ENCODE results near the gene QSER1.

Gene QSER1

DNA sequence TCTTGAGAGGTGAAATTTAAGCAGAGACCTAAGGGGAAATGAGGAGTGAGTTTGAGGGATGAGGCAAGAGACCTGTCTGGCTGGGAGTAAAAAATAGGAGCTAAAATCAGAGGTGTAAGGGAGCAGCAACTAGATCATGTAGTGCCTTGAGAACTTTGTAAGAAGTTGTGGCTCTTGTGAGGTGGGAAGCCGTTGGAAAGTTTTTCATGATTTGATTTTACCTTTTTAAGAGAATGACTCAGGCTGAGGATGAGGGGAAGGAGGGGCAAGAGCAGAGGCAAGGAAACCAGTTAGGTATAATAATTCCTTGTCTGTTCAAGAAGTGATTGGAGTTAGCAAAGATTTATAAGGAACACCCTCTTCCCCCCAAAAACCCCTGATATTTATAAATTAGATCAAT lies 25.8 kb downstream of the QSER1 start:
- ATAC-seq (ENCODE audit: low read depth) (peak; percentile 69; the same call in 2 of the 3 replicates), DNase-seq (ENCODE audit: low spot score) (no peak)
- peak overlapping the region; percentile 7 for H3K27ac ChIP-seq (ENCODE audit: poor library complexity, severe bottlenecking)
- no peaks in the 10 kb centered on the region for H3K27me3 ChIP-seq (ENCODE audit: insufficient read depth, poor library complexity, severe bottlenecking)
- H3K4me3 ChIP-seq (ENCODE audit: severe bottlenecking), result no peak overlapping the region
- peaks cover 17% of the 10 kb centered on the region for H3K4me1 ChIP-seq (ENCODE audit: insufficient read depth, poor library complexity, severe bottlenecking)
- TF ChIP-seq, protein P1, sequence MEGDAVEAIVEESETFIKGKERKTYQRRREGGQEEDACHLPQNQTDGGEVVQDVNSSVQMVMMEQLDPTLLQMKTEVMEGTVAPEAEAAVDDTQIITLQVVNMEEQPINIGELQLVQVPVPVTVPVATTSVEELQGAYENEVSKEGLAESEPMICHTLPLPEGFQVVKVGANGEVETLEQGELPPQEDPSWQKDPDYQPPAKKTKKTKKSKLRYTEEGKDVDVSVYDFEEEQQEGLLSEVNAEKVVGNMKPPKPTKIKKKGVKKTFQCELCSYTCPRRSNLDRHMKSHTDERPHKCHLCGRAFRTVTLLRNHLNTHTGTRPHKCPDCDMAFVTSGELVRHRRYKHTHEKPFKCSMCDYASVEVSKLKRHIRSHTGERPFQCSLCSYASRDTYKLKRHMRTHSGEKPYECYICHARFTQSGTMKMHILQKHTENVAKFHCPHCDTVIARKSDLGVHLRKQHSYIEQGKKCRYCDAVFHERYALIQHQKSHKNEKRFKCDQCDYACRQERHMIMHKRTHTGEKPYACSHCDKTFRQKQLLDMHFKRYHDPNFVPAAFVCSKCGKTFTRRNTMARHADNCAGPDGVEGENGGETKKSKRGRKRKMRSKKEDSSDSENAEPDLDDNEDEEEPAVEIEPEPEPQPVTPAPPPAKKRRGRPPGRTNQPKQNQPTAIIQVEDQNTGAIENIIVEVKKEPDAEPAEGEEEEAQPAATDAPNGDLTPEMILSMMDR (IDR thresholded peaks at IDR 0.05; ENCODE audit: poor library complexity, severe bottlenecking), result no peak
- H3K9me3 ChIP-seq (ENCODE audit: severe bottlenecking), result no peaks in the 10 kb centered on the region
- no peaks in the 10 kb centered on the region for H3K36me3 ChIP-seq (ENCODE audit: low read depth)

DNA sequence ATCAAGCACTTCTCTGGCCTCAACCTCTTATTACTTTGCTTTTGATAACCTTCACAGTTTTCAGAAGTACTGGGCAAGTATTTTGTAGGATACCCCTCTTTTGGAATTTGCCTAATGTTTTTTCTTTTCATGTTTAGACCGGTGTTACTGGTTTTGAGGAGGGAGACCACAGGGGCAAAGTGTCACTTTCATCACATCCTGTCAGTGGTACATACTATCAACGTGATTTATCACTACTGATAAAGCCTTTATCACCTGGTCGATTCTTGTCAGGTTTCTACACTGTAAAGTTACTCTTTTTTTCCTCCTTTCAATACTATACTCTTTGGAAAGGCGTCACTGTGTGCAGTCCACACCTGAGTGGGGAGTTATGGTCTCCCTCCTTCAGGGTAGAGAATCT lies 26.7 kb downstream of the QSER1 start:
- Histone ChIP-seq H3K9me3 (ENCODE audit: severe bottlenecking) (no peaks in the 10 kb centered on the region), H3K27me3 (ENCODE audit: insufficient read depth, poor library complexity, severe bottlenecking) (no peaks in the 10 kb centered on the region), H3K27ac (ENCODE audit: poor library complexity, severe bottlenecking) (no peak overlapping the region), H3K4me3 (ENCODE audit: severe bottlenecking) (no peak overlapping the region), H3K36me3 (ENCODE audit: low read depth) (no peaks in the 10 kb centered on the region), H3K4me1 (ENCODE audit: insufficient read depth, poor library complexity, severe bottlenecking) (peaks cover 15% of the 10 kb centered on the region)
- ATAC-seq (ENCODE audit: low read depth) (no peak), DNase-seq (ENCODE audit: low spot score) (no peak)
- TF ChIP-seq, protein P1 (IDR thresholded peaks at IDR 0.05; ENCODE audit: poor library complexity, severe bottlenecking), result no peak

DNA sequence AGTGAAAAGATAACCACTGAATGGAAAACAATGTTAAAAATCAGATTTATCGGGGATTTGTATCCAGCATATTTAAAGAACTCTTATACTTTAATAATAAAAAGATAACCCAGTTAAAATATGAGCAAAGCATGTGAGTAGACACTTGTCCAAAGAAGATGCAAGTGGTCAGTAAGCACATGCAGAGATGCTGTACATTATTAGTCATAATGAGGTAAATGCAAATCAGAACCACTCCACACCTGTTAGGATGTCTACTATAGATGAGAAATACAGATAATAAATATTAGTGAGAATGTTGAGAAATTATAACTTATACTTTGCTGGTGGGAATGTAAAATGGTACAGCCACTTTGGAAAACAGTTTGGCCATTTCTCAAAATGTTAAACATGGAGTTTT lies 28.0 kb downstream of the QSER1 start:
- TF ChIP-seq, protein P1 (IDR thresholded peaks at IDR 0.05; ENCODE audit: poor library complexity, severe bottlenecking), result no peak
- ATAC-seq (ENCODE audit: low read depth) (no peak), DNase-seq (ENCODE audit: low spot score) (no peak)
- H3K27ac ChIP-seq (ENCODE audit: poor library complexity, severe bottlenecking), result no peak overlapping the region
- no peaks in the 10 kb centered on the region for H3K36me3 ChIP-seq (ENCODE audit: low read depth)
- no peaks in the 10 kb centered on the region for H3K27me3 ChIP-seq (ENCODE audit: insufficient read depth, poor library complexity, severe bottlenecking)
- no peaks in the 10 kb centered on the region for H3K9me3 ChIP-seq (ENCODE audit: severe bottlenecking)
- H3K4me3 ChIP-seq (ENCODE audit: severe bottlenecking), result no peak overlapping the region
- H3K4me1 ChIP-seq (ENCODE audit: insufficient read depth, poor library complexity, severe bottlenecking), result peaks cover 13% of the 10 kb centered on the region

DNA sequence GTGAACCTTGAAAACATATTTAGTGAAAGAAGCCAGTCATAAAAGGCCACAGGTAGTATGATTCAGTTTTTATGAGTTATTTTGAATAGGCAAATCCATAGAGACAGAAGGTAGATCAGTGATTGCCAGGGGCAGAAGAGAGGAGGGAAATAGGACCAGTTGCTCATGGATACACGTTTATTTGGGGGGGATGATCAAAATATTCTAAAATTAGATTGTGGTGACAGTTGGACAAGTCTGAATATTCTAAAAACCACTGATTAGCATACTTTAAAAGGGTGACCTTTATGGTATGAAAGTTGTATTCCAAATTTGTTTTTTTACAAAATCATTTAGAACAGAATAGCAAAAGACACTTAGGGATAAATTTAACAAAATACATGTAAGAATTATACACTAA lies 28.6 kb downstream of the QSER1 start:
- DNase-seq (ENCODE audit: low spot score) (no peak), ATAC-seq (ENCODE audit: low read depth) (no peak)
- H3K27ac ChIP-seq (ENCODE audit: poor library complexity, severe bottlenecking), result no peak overlapping the region
- H3K9me3 ChIP-seq (ENCODE audit: severe bottlenecking), result no peaks in the 10 kb centered on the region
- TF ChIP-seq, protein P1 (IDR thresholded peaks at IDR 0.05; ENCODE audit: poor library complexity, severe bottlenecking), result no peak
- no peaks in the 10 kb centered on the region for H3K36me3 ChIP-seq (ENCODE audit: low read depth)
- H3K4me3 ChIP-seq (ENCODE audit: severe bottlenecking), result no peak overlapping the region
- H3K27me3 ChIP-seq (ENCODE audit: insufficient read depth, poor library complexity, severe bottlenecking), result no peaks in the 10 kb centered on the region
- peaks cover 13% of the 10 kb centered on the region for H3K4me1 ChIP-seq (ENCODE audit: insufficient read depth, poor library complexity, severe bottlenecking)

- Histone ChIP-seq H3K9me3 (ENCODE audit: severe bottlenecking) (no peaks in the 10 kb centered on the region), H3K4me1 (ENCODE audit: insufficient read depth, poor library complexity, severe bottlenecking) (no peaks in the 10 kb centered on the region), H3K27me3 (ENCODE audit: insufficient read depth, poor library complexity, severe bottlenecking) (no peaks in the 10 kb centered on the region), H3K4me3 (ENCODE audit: severe bottlenecking) (no peak overlapping the region), H3K36me3 (ENCODE audit: low read depth) (peaks cover 88% of the 10 kb centered on the region), H3K27ac (ENCODE audit: poor library complexity, severe bottlenecking) (no peak overlapping the region)
- no peak for DNase-seq (ENCODE audit: low spot score)
- TF ChIP-seq, protein P1 (IDR thresholded peaks at IDR 0.05; ENCODE audit: poor library complexity, severe bottlenecking), result no peak
- no peak for ATAC-seq (ENCODE audit: low read depth)
Measured at GRCh38 chr11:32931606-32932005, 39.0 kb downstream of the QSER1 start.

All from RWPE2 (cell line).